MM.1S (cell line): ENCODE data around the gene SGCD.

Source experiments
- DNase-seq: peaks from one replicate; pipeline ENCODE4 v3.0.0-alpha.2; 2015
- H2AFZ ChIP-seq: fragments of 300-600 bp; sonication (generic); 2 replicates; pipeline ENCODE4 v1.6.0; 2016; ENCODE audit warnings: antibody characterized with exemption, low read length
- H3F3A ChIP-seq: fragments of 300-600 bp; sonication (generic); 2 replicates; pipeline ENCODE4 v1.6.1; 2016; ENCODE audit warnings: mild to moderate bottlenecking, antibody characterized with exemption, low read length, moderate library complexity, mixed read lengths; ENCODE audit not compliant: insufficient read depth
- H3K27ac ChIP-seq: fragments of 300-600 bp; sonication (generic); 2 replicates; pipeline ENCODE4 v1.5.1; 2016; ENCODE audit warnings: mild to moderate bottlenecking, low read length
- H3K27me3 ChIP-seq: fragments of 300-600 bp; sonication (generic); replicated peaks from 2 replicates; pipeline ENCODE4 v1.6.0; 2016; ENCODE audit warnings: low read length; ENCODE audit not compliant: insufficient read depth
- H3K36me3 ChIP-seq: fragments of 300-600 bp; sonication (generic); replicated peaks from 2 replicates; pipeline ENCODE4 v1.6.1; 2016; ENCODE audit warnings: mild to moderate bottlenecking, low read length, mixed read lengths; ENCODE audit not compliant: insufficient read depth
- H3K4me1 ChIP-seq: fragments of 300-600 bp; sonication (generic); 2 replicates; pipeline ENCODE4 v1.6.1; 2016; ENCODE audit warnings: low read length, mixed read lengths
- H3K4me2 ChIP-seq: fragments of 300-600 bp; sonication (generic); 2 replicates; pipeline ENCODE4 v1.6.0; 2016; ENCODE audit warnings: low read depth, low read length
- H3K4me3 ChIP-seq: fragments of 300-600 bp; sonication (generic); 2 replicates; pipeline ENCODE4 v1.5.1; 2016; ENCODE audit warnings: low read length, mixed read lengths
- H3K79me2 ChIP-seq: fragments of 300-600 bp; sonication (generic); 2 replicates; pipeline ENCODE4 v1.6.1; 2016; ENCODE audit warnings: mixed run types, low read length, mixed read lengths
- H3K9ac ChIP-seq: fragments of 300-600 bp; sonication (generic); 2 replicates; pipeline ENCODE4 v1.6.1; 2016; ENCODE audit warnings: low read length, mixed read lengths
- H3K9me2 ChIP-seq: fragments of 300-600 bp; sonication (generic); replicated peaks from 2 replicates; pipeline ENCODE4 v1.6.1; 2016; ENCODE audit warnings: mild to moderate bottlenecking, low read length, mixed read lengths; ENCODE audit not compliant: insufficient read depth
- H3K9me3 ChIP-seq: fragments of 300-600 bp; sonication (generic); replicated peaks from 2 replicates; pipeline ENCODE4 v1.6.1; 2016; ENCODE audit warnings: mild to moderate bottlenecking, low read length, mixed read lengths; ENCODE audit not compliant: insufficient read depth
- H4K20me1 ChIP-seq: fragments of 300-600 bp; sonication (generic); 2 replicates; pipeline ENCODE4 v1.6.1; 2016; ENCODE audit warnings: mild to moderate bottlenecking, low read length, moderate library complexity, mixed read lengths; ENCODE audit not compliant: insufficient read depth
- EZH2 ChIP-seq: fragments of 300-600 bp; sonication (generic); optimal IDR thresholded peaks from 2 replicates; pipeline ENCODE3; 2017; ENCODE audit warnings: low read depth, mild to moderate bottlenecking, antibody characterized with exemption, low read length, mixed read lengths
- EZH2phosphoT487 ChIP-seq: fragments of 300-600 bp; sonication (generic); IDR thresholded peaks from 2 replicates; pipeline ENCODE4 v1.6.1; 2018; ENCODE audit warnings: antibody characterized with exemption, low read length
- TF ChIP-seq, protein P1 (sequence below): fragments of 300-600 bp; sonication (generic); IDR thresholded peaks from 2 replicates; pipeline ENCODE4 v1.5.1; 2016; ENCODE audit warnings: antibody characterized with exemption, low read length, mixed read lengths

SGCD gene

DNA sequence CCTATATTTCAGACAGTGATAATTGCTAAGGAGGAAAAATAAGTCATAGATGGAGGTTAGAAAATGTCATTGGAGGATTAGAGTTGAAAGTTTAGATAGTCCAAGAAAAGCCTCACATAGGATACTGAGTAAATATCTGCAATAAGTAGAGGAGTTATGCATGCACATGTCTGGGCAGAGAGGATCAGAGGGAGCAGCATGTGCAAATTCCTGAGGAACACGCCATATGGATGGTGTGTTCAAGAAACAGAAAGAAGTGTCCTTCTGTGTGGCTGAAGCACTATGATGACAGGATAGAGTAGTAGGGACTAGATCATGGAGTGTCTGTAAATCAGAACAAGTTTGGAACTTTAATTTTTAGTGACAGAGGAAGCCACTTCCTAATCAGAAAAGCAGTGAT is 52.2 kb downstream of the SGCD start:
- H2AFZ ChIP-seq, result no peak overlapping the region
- DNase-seq, result no peak
- H3K4me2 ChIP-seq, result no peak overlapping the region
- peaks cover 7% of the 10 kb centered on the region; the same call in 1 of the 2 replicates for H3K4me1 ChIP-seq
- no peaks in the 10 kb centered on the region for H3K36me3 ChIP-seq
- no peaks in the 10 kb centered on the region for H3K27me3 ChIP-seq
- no peak for TF ChIP-seq EZH2phosphoT487
- TF ChIP-seq, protein P1, sequence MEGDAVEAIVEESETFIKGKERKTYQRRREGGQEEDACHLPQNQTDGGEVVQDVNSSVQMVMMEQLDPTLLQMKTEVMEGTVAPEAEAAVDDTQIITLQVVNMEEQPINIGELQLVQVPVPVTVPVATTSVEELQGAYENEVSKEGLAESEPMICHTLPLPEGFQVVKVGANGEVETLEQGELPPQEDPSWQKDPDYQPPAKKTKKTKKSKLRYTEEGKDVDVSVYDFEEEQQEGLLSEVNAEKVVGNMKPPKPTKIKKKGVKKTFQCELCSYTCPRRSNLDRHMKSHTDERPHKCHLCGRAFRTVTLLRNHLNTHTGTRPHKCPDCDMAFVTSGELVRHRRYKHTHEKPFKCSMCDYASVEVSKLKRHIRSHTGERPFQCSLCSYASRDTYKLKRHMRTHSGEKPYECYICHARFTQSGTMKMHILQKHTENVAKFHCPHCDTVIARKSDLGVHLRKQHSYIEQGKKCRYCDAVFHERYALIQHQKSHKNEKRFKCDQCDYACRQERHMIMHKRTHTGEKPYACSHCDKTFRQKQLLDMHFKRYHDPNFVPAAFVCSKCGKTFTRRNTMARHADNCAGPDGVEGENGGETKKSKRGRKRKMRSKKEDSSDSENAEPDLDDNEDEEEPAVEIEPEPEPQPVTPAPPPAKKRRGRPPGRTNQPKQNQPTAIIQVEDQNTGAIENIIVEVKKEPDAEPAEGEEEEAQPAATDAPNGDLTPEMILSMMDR, result no peak
- no peak for TF ChIP-seq EZH2
- no peaks in the 10 kb centered on the region for H4K20me1 ChIP-seq
- no peak overlapping the region for H3K4me3 ChIP-seq
- no peak overlapping the region for H3K9ac ChIP-seq
- H3K27ac ChIP-seq, result no peak overlapping the region
- H3K9me3 ChIP-seq, result no peaks in the 10 kb centered on the region
- H3K79me2 ChIP-seq, result no peaks in the 10 kb centered on the region
- no peaks in the 10 kb centered on the region for H3K9me2 ChIP-seq
- H3F3A ChIP-seq, result no peaks in the 10 kb centered on the region

DNA sequence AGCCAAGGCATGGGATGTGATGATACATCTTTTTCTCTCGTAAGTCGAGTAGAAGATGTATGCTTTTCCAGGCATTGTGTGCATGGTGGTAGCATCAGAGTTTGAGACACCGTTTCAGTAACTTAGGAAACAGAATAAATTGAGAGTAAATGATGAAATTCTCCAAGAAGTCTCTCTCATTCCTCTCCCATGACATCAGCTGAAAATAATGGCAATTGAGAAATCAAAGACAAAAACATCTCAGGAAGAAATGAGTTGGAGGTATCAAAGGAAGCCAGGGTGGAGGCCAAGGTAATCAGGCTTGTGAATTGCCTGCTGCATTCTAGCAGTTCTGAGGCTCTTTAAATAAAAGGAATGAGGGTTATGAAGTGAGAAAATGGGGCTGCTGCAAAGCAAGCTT is 53.9 kb downstream of the SGCD start:
- H3F3A ChIP-seq, result no peaks in the 10 kb centered on the region
- DNase-seq, result no peak
- H3K4me2 ChIP-seq, result no peak overlapping the region
- H3K9me3 ChIP-seq, result no peaks in the 10 kb centered on the region
- peaks cover 7% of the 10 kb centered on the region; the same call in 1 of the 2 replicates for H3K4me1 ChIP-seq
- no peak overlapping the region for H3K4me3 ChIP-seq
- H3K9me2 ChIP-seq, result no peaks in the 10 kb centered on the region
- no peak overlapping the region for H2AFZ ChIP-seq
- no peaks in the 10 kb centered on the region for H3K79me2 ChIP-seq
- no peak overlapping the region for H3K9ac ChIP-seq
- no peaks in the 10 kb centered on the region for H3K36me3 ChIP-seq
- TF ChIP-seq EZH2phosphoT487 (no peak), EZH2 (no peak)
- TF ChIP-seq, protein P1, result no peak
- H3K27me3 ChIP-seq, result no peaks in the 10 kb centered on the region
- no peaks in the 10 kb centered on the region for H4K20me1 ChIP-seq
- no peak overlapping the region for H3K27ac ChIP-seq

DNA sequence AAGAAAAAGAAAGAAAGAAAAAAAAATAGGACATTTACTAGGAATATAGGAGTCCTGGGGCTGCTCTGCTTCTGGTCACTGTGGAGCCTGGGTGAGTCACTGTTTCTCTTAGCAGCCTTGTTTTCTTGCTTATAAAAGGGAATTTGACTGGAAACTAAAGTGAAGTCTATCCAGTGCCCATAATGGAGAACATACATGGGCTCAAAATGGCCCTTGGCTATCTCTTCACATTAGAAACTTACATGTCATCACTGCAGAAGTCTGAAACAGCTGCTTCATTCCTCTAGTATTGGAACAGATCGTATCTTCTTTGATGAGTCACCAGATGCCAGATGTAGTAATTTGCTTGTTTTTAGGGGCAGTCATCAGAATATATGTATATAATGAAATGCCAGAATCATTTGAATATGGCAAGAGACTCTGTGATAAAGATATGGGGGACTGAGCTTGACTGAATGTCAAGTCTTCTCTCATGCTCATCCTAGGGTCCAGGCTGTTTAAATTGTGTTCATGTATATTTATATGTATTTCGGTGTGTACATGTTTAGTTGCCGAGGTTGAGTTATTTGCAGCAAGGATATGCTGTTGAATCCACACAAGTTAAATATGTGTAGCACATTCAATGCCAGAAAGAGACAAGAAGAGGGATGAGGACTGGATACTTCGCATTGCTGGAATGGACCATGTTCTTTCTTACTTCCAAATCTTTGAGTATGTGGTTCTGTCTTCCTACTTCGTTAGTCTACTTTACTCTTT is 56.7 kb downstream of the SGCD start:
- H3K27ac ChIP-seq, result no peak overlapping the region
- TF ChIP-seq, protein P1, result no peak
- no peaks in the 10 kb centered on the region for H3K27me3 ChIP-seq

More for the DNA sequence above, 56.7 kb downstream of the SGCD start:
- no peaks in the 10 kb centered on the region for H3K9me3 ChIP-seq
- H4K20me1 ChIP-seq, result no peaks in the 10 kb centered on the region
- no peaks in the 10 kb centered on the region for H3F3A ChIP-seq
- no peaks in the 10 kb centered on the region for H3K9me2 ChIP-seq
- H3K79me2 ChIP-seq, result no peaks in the 10 kb centered on the region
- H3K4me1 ChIP-seq, result no peaks in the 10 kb centered on the region
- no peak overlapping the region for H3K9ac ChIP-seq
- H3K36me3 ChIP-seq, result no peaks in the 10 kb centered on the region
- no peak overlapping the region for H2AFZ ChIP-seq
- no peak overlapping the region for H3K4me2 ChIP-seq
- no peak for DNase-seq
- no peak overlapping the region for H3K4me3 ChIP-seq
